22Rv1 (cell line): Measurements from ENCODE around the gene ECE1.

ENCODE experiments used
- CTCF ChIP-seq: fragments of 450-650 bp; IDR thresholded peaks from 2 replicates; pipeline ENCODE4 v1.5.1; 2017; ENCODE audit warnings: mild to moderate bottlenecking
- ZFX ChIP-seq: fragments of 450-650 bp; IDR thresholded peaks from 2 replicates; pipeline ENCODE4 v1.6.1; 2017; ENCODE audit warnings: antibody characterized with exemption, borderline replicate concordance

- no peak for TF ChIP-seq CTCF
- TF ChIP-seq ZFX: no peak
These were observed 89.5 kb downstream of the ECE1 start for GRCh38 chr1:21200767-21201166.
